Gastrocnemius medialis (tissue), 4 donors: ENCODE results near the gene PRKRIP1. TPM values are rescaled to one million over a fixed set of nuclear protein-coding genes. Genes with fewer than 3 reads are reported as not detected.

Experiments
- ATAC-seq, 2 donors: fragments of 150-250 bp; one replicate each; pipeline ENCODE4 v1.9.1; 2016
- DNase-seq, 2 donors: peaks; one replicate each; pipeline ENCODE4 v3.0.0-alpha.2; 2019
- H3K27ac ChIP-seq, 4 donors: fragments of 200-600 bp; sonication (generic); 1 replicate in 1 of 4; 2 replicates in 3 of 4; pipeline ENCODE4 v1.5.1; 2016 to 2018; ENCODE audit warnings: mild to moderate bottlenecking in 2 of 4, moderate library complexity in 1 of 4
- H3K27me3 ChIP-seq, 3 donors: fragments of 200-600 bp; sonication (generic) in 2 of 3; 1 replicate in 1 of 3; 2 replicates in 2 of 3; pipeline versions ENCODE4 v1.5.1 to v1.6.0; 2016 to 2019; ENCODE audit warnings: mild to moderate bottlenecking in 1 of 3, moderate library complexity in 1 of 3
- H3K36me3 ChIP-seq, 2 donors: fragments of 200-600 bp; sonication (generic) in 1 of 2; one replicate each; pipeline ENCODE4 v1.5.1; 2017 to 2018
- H3K4me1 ChIP-seq, 2 donors: fragments of 200-600 bp; sonication (generic) in 1 of 2; one replicate each; pipeline ENCODE4 v1.5.1; 2016 to 2017; ENCODE audit warnings: mild to moderate bottlenecking in 2 of 2
- H3K4me3 ChIP-seq, 4 donors: fragments of 200-600 bp; sonication (generic) in 3 of 4; 1 replicate in 1 of 4; 2 replicates in 3 of 4; pipeline ENCODE4 v1.5.1; 2016 to 2019; ENCODE audit warnings: mild to moderate bottlenecking in 2 of 4
- H3K9me3 ChIP-seq, 3 donors: fragments of 200-600 bp; sonication (generic) in 2 of 3; 1 replicate in 1 of 3; 2 replicates in 2 of 3; pipeline ENCODE4 v1.5.1; 2016 to 2019
- POLR2A ChIP-seq, 2 donors: fragments of 450-650 bp; IDR thresholded peaks; one replicate each; pipeline ENCODE4 v1.6.1; 2017; ENCODE audit warnings: antibody characterized with exemption in 2 of 2, mild to moderate bottlenecking in 2 of 2, moderate library complexity in 2 of 2
- in situ Hi-C, 4 donors: fragments of 200-750 bp; cut with MboI; loops; one replicate each; pipeline versions ENCODE4 v1.15.0 to v1.8.0; 2017; ENCODE audit warnings: low sequenced_read_pairs in 4 of 4
- intact Hi-C: fragments of 100-400 bp; cut with DNase I; formaldehyde crosslinking; loops from one replicate; pipeline ENCODE4 v1.15.1; 2023; ENCODE audit warnings: low total_unique reads
- total RNA-seq, 4 donors: library from RNA; depleted of rRNA; stranded (reverse); fragments of >200 nt; gene quantifications; one replicate each; pipeline versions ENCODE4 v1.1.0 to v1.2.3, GENCODE V29; 2016
- TF ChIP-seq, protein P1 (sequence below), 5 experiments: fragments of 450-650 bp in 3 of 5; fragments of 200-600 bp in 2 of 5; sonication (generic) in 2 of 5; IDR thresholded peaks in 4 of 5; conservative IDR thresholded peaks in 1 of 5; 1 replicate in 4 of 5; 2 replicates in 1 of 5; pipeline ENCODE4 v1.5.1; 2016 to 2019; ENCODE audit warnings: antibody characterized with exemption in 5 of 5, mild to moderate bottlenecking in 3 of 5, moderate library complexity in 3 of 5

PRKRIP1 gene
- total RNA-seq, 4 donors from 2014 or later = 6.1 to 22.1 (median 13.4) TPM

DNA sequence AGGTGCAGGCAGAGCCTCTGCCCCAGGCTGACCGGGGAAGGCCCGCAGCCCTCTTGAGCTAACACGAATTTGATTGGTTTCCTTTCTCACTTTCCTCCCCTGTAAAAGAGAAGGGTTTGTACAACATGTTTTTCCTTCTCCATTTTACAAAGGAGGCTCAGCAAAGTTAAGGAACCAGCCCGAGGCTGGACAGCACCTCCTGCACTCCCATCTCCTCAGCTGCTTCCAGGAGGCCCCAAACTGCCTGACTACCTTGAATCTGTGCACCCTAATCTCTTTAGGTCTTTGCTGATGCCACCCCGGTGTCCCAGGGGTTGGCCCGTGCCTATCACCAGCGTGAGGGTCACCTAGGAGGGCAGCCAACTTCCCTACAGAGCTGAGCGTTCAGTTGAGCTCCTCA lies 64.3 kb downstream of the PRKRIP1 start:
- in situ Hi-C loops (loop anchor here in 1 of 4 donors (10.0 kb wide), 1 partner anchor 56 kb away; no protein-coding TSS in a partner anchor), intact Hi-C loops (no loop called here)
- Histone ChIP-seq H3K9me3 (no peaks in the 10 kb centered on the region), H3K27me3 (no peaks in the 10 kb centered on the region), H3K27ac (no peak overlapping the region), H3K36me3 (peaks cover 0 to 38% of the 10 kb centered on the region in 2 donors), H3K4me3 (no peak overlapping the region), H3K4me1 (peaks cover 10 to 19% of the 10 kb centered on the region in 2 donors)
- TF ChIP-seq, protein P1, sequence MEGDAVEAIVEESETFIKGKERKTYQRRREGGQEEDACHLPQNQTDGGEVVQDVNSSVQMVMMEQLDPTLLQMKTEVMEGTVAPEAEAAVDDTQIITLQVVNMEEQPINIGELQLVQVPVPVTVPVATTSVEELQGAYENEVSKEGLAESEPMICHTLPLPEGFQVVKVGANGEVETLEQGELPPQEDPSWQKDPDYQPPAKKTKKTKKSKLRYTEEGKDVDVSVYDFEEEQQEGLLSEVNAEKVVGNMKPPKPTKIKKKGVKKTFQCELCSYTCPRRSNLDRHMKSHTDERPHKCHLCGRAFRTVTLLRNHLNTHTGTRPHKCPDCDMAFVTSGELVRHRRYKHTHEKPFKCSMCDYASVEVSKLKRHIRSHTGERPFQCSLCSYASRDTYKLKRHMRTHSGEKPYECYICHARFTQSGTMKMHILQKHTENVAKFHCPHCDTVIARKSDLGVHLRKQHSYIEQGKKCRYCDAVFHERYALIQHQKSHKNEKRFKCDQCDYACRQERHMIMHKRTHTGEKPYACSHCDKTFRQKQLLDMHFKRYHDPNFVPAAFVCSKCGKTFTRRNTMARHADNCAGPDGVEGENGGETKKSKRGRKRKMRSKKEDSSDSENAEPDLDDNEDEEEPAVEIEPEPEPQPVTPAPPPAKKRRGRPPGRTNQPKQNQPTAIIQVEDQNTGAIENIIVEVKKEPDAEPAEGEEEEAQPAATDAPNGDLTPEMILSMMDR (IDR thresholded peaks at IDR 0.05 in 4 of 5, conservative IDR thresholded peaks at IDR 0.05 in 1 of 5) = no peak
- TF ChIP-seq POLR2A (IDR thresholded peaks at IDR 0.05) = no peak
- DNase-seq (no peak), ATAC-seq (no peak)

DNA sequence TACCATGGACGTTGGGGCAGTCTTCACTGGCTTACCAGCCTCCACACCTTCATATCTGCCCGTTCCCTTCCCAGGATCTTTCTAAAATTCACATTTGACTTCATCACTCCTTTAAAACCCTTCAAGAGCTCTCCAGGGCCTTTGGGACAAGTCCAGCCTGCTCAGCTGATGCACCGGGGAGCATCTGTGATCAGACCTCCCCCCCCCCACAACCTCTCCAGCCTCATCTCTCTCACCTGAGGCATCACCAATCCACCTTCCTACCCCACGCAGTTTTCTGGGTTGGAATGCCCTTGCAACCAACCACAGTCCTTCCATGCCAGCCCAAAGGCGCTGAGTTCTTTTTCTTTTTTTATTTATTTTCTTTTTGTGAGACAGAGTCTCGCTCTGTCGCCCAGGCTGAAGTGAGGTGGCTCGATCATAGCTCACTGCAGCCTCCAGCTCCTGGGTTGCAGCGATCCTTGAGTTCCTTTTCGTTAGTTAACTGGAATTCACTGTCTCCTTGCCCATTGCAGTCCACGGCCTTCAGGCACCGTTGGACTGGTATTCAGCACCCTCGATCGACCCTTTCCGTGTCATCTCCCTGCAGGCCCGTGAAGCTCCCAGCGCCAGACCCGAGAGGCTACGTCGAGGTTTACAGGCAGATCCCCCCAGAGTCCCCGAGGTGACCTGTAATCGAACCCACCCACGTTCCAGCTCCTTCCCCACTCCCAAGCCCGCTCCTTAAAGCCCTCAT lies 67.8 kb downstream of the PRKRIP1 start:
- DNase-seq = no peak
- no peaks in the 10 kb centered on the region for H3K27me3 ChIP-seq
- ATAC-seq = peak; percentile 5 to 7
- peaks cover 14 to 26% of the 10 kb centered on the region in 2 donors for H3K4me1 ChIP-seq
- intact Hi-C loops = no loop called here
- peaks cover 0 to 6% of the 10 kb centered on the region in 2 donors for H3K36me3 ChIP-seq
- no peaks in the 10 kb centered on the region for H3K9me3 ChIP-seq
- peak overlapping the region; percentile 80 to 89 (median 84) for H3K27ac ChIP-seq
- TF ChIP-seq, protein P1 (IDR thresholded peaks at IDR 0.05 in 4 of 5, conservative IDR thresholded peaks at IDR 0.05 in 1 of 5) = no peak
- no peak for TF ChIP-seq POLR2A (IDR thresholded peaks at IDR 0.05)
- peak overlapping the region; percentile 88 to 100 (median 93) for H3K4me3 ChIP-seq
- in situ Hi-C loops = loop anchor here in 1 of 4 donors (10.0 kb wide), 1 partner anchor 59 kb away; no protein-coding TSS in a partner anchor

DNA sequence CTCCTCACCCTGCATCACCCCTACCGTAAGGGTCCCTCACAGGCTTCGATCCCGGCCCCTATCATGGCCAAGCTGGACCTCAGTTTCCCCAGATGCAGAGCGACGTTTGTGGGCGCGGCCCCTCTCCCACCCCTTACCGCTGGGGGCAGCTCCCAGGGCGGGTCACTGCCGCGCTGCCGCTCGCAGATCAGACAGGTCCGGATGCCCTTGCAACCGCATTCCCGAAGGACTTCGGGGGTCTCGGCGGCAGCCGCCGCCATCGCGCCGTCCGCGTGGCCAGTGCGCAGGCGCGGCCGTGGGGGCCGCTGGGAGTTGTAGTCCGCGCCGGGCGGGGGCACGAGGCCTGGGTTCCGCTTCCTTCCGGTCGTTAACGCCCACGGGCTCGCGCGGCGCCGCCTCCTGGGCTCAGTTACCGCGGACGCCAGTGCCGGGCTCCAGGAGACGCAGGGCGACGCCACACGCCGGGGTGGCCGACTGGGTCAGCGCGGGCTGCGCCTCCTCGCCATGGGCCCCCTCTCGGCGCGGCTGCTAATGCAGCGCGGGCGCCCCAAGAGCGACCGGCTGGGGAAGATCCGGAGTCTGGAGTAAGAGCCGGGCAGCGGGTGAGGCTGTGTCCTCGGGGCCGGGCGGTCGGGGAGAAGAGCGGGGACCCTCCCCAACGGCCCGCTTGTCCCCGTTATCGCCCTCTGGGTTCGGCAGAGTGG lies 68.6 kb downstream of the PRKRIP1 start, which contains the start of the genes ALKBH4 and LRWD1:
Gene ALKBH4 (minus strand): TSS at position 287 of the 704 bp plus-strand sequence. CDS start 27 bp downstream, at position 260.
Gene LRWD1 (plus strand): TSS at position 408 of the 704 bp plus-strand sequence. CDS start 97 bp downstream, at position 505.
- Histone ChIP-seq H3K4me1 (peaks cover 14 to 26% of the 10 kb centered on the region in 2 donors), H3K36me3 (no peaks in the 10 kb centered on the region), H3K27ac (peak within 1 kb of the TSS; percentile 80 to 89 (median 84)), H3K27me3 (no peaks in the 10 kb centered on the region), H3K9me3 (no peaks in the 10 kb centered on the region), H3K4me3 (peak within 1 kb of the TSS; percentile 88 to 100 (median 93))
- intact Hi-C loops (no loop called here), in situ Hi-C loops (loop anchor here in 1 of 4 donors (10.0 kb wide), 1 partner anchor 60 kb away; no protein-coding TSS in a partner anchor)
- DNase-seq = peak; percentile 90 to 94
- TF ChIP-seq, protein P1 (IDR thresholded peaks at IDR 0.05 in 4 of 5, conservative IDR thresholded peaks at IDR 0.05 in 1 of 5) = peak in 4 of 5 experiments; percentile 19 to 36 (median 31)
- TF ChIP-seq POLR2A (IDR thresholded peaks at IDR 0.05) = peak; percentile 57 to 60
- ATAC-seq = peak; percentile 89 to 92

DNA sequence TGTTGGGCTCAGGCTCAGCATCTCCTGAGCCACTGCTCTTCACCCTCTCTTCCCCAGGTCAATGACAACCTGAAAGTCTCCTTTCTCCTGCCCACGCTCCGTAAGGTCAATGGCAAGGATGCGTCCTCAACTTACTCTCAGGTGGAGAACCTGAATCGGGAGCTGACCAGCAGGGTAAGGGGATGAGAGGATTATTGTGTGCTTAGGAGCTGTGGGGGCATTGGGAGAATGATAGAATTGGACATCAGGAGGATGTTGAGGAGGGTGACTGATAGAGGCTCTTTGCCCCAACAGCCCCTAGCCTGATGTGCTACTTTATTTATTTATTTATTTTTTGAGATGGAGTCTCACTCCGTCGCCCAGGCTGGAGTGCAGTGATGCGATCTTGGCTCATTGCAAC lies 69.9 kb downstream of the PRKRIP1 start:
- TF ChIP-seq POLR2A (IDR thresholded peaks at IDR 0.05) = no peak
- TF ChIP-seq, protein P1 (IDR thresholded peaks at IDR 0.05 in 4 of 5, conservative IDR thresholded peaks at IDR 0.05 in 1 of 5) = no peak
- no peak for ATAC-seq
- Histone ChIP-seq H3K27ac (no peak overlapping the region), H3K4me3 (peak overlapping the region in 1 of 4 donors; percentile 100), H3K36me3 (no peaks in the 10 kb centered on the region), H3K9me3 (no peaks in the 10 kb centered on the region), H3K27me3 (no peaks in the 10 kb centered on the region), H3K4me1 (peaks cover 14 to 32% of the 10 kb centered on the region in 2 donors)
- DNase-seq = no peak
- intact Hi-C loops = no loop called here
- in situ Hi-C loops = loop anchor here in 1 of 4 donors (10.0 kb wide), 1 partner anchor 61 kb away; no protein-coding TSS in a partner anchor
